Loucy (cell line): ENCODE results near the gene C16orf74.

Experiments used
- H2AFZ ChIP-seq: fragments of 200-600 bp; sonication (generic); 2 replicates; pipeline ENCODE4 v1.6.0; 2016; ENCODE audit warnings: antibody characterized with exemption, mild to moderate bottlenecking, low read length, moderate library complexity
- H3F3A ChIP-seq: fragments of 200-600 bp; 2 replicates; pipeline ENCODE4 v1.6.0; 2016; ENCODE audit warnings: antibody characterized with exemption, low read depth, mild to moderate bottlenecking
- H3K27me3 ChIP-seq: fragments of 200-600 bp; sonication (generic); 2 replicates; pipeline ENCODE4 v1.6.1; 2014; ENCODE audit warnings: low read length, mild to moderate bottlenecking; ENCODE audit not compliant: insufficient read depth, poor library complexity, severe bottlenecking
- H3K36me3 ChIP-seq: fragments of 200-600 bp; sonication (generic); 2 replicates; pipeline ENCODE4 v1.6.1; 2016; ENCODE audit warnings: low read length; ENCODE audit not compliant: insufficient read depth
- H3K4me1 ChIP-seq: fragments of 200-600 bp; sonication (generic); 2 replicates; pipeline ENCODE4 v1.5.1; 2014; ENCODE audit warnings: low read length, mild to moderate bottlenecking; ENCODE audit not compliant: insufficient read depth, poor library complexity, severe bottlenecking
- H3K4me2 ChIP-seq: fragments of 200-600 bp; sonication (generic); 2 replicates; pipeline ENCODE4 v1.6.0; 2014; ENCODE audit warnings: antibody characterized with exemption, low read length, low read depth, mild to moderate bottlenecking; ENCODE audit not compliant: poor library complexity, severe bottlenecking
- H3K4me3 ChIP-seq: fragments of 200-600 bp; sonication (generic); 2 replicates; pipeline ENCODE4 v1.5.1; 2014; ENCODE audit warnings: low read length, mild to moderate bottlenecking, mixed read lengths; ENCODE audit not compliant: poor library complexity, severe bottlenecking
- H3K79me2 ChIP-seq: fragments of 200-600 bp; sonication (generic); 2 replicates; pipeline ENCODE4 v1.6.1; 2014; ENCODE audit warnings: low read length; ENCODE audit not compliant: insufficient read depth
- H3K9ac ChIP-seq: fragments of 200-600 bp; sonication (generic); 2 replicates; pipeline ENCODE4 v1.6.0; 2014; ENCODE audit warnings: mild to moderate bottlenecking, low read depth, low read length, moderate library complexity; ENCODE audit not compliant: poor library complexity, severe bottlenecking
- H3K9me2 ChIP-seq: fragments of 200-600 bp; sonication (generic); replicated peaks from 2 replicates; pipeline ENCODE4 v1.6.1; 2016; ENCODE audit warnings: low read depth, low read length, mixed read lengths
- H3K9me3 ChIP-seq: fragments of 200-600 bp; sonication (generic); 2 replicates; pipeline ENCODE4 v1.6.1; 2014; ENCODE audit warnings: mild to moderate bottlenecking, antibody characterized with exemption, low read length, low read depth; ENCODE audit not compliant: insufficient read depth
- H4K20me1 ChIP-seq: fragments of 200-600 bp; sonication (generic); 2 replicates; pipeline ENCODE4 v1.6.0; 2014; ENCODE audit warnings: antibody characterized with exemption, low read length, mild to moderate bottlenecking; ENCODE audit not compliant: insufficient read depth, poor library complexity, severe bottlenecking
- EZH2phosphoT487 ChIP-seq: fragments of 200-600 bp; IDR thresholded peaks from 2 replicates; pipeline ENCODE4 v1.6.1; 2018; ENCODE audit warnings: antibody characterized with exemption, mild to moderate bottlenecking, moderate library complexity, borderline replicate concordance
- TF ChIP-seq, protein P1 (sequence below): fragments of 200-600 bp; sonication (generic); conservative IDR thresholded peaks from 2 replicates; pipeline ENCODE4 v1.5.1; 2014; ENCODE audit warnings: mild to moderate bottlenecking, antibody characterized with exemption, low read length

C16orf74 gene

DNA sequence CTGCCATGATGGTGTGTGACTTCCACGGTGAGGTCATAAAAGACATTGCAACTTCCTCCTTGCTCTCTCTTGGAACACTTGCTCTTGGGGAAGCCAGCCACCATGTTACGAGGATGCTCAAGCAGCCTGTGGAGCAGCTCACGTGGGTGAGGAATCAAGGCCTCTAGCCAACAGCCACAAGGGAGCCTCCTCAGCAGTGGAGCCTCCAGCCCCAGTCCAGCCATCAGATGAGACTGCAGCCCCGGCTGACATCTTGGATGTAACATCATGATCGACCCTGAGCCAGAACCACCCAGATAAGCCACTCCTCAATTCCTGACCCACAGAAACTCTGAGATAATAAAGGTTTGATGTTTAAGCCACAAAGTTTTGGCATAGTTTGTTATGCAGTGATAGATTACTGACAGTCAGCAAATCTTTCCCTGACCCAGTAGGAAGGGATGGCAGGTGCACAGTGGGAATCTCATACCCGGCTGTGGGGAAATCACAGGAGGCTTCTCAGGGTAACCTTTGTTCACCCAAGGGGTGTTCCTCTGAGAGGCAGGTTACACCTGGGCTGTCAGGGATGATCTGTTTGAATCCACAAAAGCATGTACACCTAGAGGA, 38.8 kb downstream of the C16orf74 start:
- Histone ChIP-seq H3K9me3 (no peaks in the 10 kb centered on the region), H3F3A (no peaks in the 10 kb centered on the region), H3K4me2 (no peak overlapping the region), H3K9ac (no peak overlapping the region), H4K20me1 (no peaks in the 10 kb centered on the region), H3K9me2 (no peaks in the 10 kb centered on the region), H3K4me3 (no peak overlapping the region), H3K79me2 (no peaks in the 10 kb centered on the region), H3K36me3 (no peaks in the 10 kb centered on the region), H3K4me1 (peaks cover 15% of the 10 kb centered on the region), H2AFZ (no peak overlapping the region), H3K27me3 (no peaks in the 10 kb centered on the region)
- TF ChIP-seq, protein P1, sequence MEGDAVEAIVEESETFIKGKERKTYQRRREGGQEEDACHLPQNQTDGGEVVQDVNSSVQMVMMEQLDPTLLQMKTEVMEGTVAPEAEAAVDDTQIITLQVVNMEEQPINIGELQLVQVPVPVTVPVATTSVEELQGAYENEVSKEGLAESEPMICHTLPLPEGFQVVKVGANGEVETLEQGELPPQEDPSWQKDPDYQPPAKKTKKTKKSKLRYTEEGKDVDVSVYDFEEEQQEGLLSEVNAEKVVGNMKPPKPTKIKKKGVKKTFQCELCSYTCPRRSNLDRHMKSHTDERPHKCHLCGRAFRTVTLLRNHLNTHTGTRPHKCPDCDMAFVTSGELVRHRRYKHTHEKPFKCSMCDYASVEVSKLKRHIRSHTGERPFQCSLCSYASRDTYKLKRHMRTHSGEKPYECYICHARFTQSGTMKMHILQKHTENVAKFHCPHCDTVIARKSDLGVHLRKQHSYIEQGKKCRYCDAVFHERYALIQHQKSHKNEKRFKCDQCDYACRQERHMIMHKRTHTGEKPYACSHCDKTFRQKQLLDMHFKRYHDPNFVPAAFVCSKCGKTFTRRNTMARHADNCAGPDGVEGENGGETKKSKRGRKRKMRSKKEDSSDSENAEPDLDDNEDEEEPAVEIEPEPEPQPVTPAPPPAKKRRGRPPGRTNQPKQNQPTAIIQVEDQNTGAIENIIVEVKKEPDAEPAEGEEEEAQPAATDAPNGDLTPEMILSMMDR = no peak
- TF ChIP-seq EZH2phosphoT487 = no peak

DNA sequence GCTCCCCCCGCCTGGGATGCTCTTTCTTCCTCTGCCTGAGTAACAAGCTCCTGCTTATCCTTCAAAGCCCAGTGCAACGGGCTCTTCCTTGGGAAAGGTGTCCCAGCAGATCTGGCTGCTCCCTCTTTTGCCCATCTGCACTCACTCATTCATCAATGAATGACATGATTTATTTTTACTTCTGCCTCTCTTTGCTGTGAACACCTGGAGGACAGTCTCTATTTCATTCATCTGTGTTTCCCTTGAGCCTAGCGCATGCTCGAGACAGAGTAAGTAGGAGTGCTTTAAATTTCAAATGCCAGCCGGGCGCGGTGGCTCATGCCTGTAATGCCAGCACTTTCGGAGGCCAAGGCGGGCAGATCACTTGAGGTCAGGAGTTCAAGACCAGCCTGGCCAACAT, 40.2 kb downstream of the C16orf74 start:
- Histone ChIP-seq H3K36me3 (no peaks in the 10 kb centered on the region), H2AFZ (no peak overlapping the region), H3K9ac (no peak overlapping the region), H3K9me2 (no peaks in the 10 kb centered on the region), H3K4me2 (no peak overlapping the region), H3K4me3 (no peak overlapping the region), H3K79me2 (no peaks in the 10 kb centered on the region), H3K4me1 (peaks cover 7% of the 10 kb centered on the region), H3K27me3 (no peaks in the 10 kb centered on the region), H3F3A (no peaks in the 10 kb centered on the region), H3K9me3 (no peaks in the 10 kb centered on the region), H4K20me1 (no peaks in the 10 kb centered on the region)
- TF ChIP-seq EZH2phosphoT487 = no peak
- TF ChIP-seq, protein P1 = no peak

DNA sequence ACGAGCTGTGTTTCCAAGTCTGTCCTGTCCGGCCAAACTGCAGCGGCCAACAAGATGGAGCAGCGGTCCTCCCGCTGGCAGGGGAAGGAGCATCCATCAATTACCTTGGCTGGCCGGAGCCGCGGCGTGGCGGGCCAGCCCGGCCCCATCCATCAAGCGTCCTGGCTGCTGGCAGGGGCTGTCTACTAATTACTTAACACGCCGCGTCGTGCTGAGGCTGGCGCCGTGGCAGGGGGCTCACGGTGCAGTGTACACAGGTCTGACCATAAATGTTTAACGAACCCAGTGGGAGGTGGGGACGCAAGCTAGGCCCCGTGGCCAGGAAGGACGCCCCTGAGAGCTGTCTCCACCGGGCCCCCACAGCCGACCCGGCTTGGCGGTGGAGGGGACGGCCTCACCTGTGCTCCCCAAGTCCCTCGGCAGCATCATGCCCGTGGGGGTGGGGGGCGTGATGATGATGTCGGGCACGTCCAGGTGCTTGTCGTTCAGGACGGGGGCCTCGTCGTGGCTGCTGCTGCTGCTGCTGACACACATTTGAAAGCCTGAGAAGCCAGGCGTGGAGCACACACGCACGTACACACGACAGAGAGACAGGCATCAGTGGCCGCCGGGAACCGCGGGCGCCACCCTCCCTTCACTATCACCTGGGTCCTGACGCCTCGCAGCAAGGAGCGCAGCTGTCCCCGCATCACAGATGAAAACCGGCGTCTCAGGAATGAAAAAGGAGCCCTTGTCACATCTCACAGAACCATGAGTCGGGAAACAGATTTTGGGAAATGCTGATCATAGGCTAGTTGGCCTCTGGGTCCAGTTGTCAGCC, 40.9 kb downstream of the C16orf74 start:
- Histone ChIP-seq H3K4me1 (no peaks in the 10 kb centered on the region), H3K4me2 (no peak overlapping the region), H2AFZ (no peak overlapping the region), H3K4me3 (no peak overlapping the region), H3K27me3 (no peaks in the 10 kb centered on the region), H3F3A (no peaks in the 10 kb centered on the region), H3K79me2 (no peaks in the 10 kb centered on the region), H3K9ac (no peak overlapping the region), H3K36me3 (no peaks in the 10 kb centered on the region), H4K20me1 (no peaks in the 10 kb centered on the region), H3K9me3 (no peaks in the 10 kb centered on the region), H3K9me2 (no peaks in the 10 kb centered on the region)
- TF ChIP-seq, protein P1 = no peak
- TF ChIP-seq EZH2phosphoT487 = no peak
